Astrocyte (in vitro differentiated cells and primary cell): ENCODE results near the gene STK4. TPM values are rescaled to one million over a fixed set of nuclear protein-coding genes. Genes with fewer than 3 reads are reported as not detected.

Source experiments
- DNase-seq: peaks from one replicate; pipeline ENCODE4 v3.0.0-alpha.2; 2010; ENCODE audit warnings: low read depth
- FAIRE-seq: peaks from 2 replicates; lab custom pipeline; 2011; peaks lifted over from hg19 to GRCh38; lab: Jason Lieb, UNC
- H2AFZ ChIP-seq: 2 replicates; pipeline ENCODE4 v1.6.0; 2012; ENCODE audit warnings: low read depth, low read length, inconsistent platforms
- H3K27ac ChIP-seq: 2 replicates; pipeline ENCODE4 v1.5.1; 2011; ENCODE audit warnings: low read depth, low read length, inconsistent platforms
- H3K27me3 ChIP-seq: 2 replicates; pipeline ENCODE4 v1.6.0; 2011; ENCODE audit warnings: low read length, inconsistent platforms; ENCODE audit not compliant: insufficient read depth
- H3K36me3 ChIP-seq: 2 replicates; pipeline ENCODE4 v1.5.1; 2011; ENCODE audit warnings: low read length, inconsistent platforms; ENCODE audit not compliant: insufficient read depth
- H3K4me1 ChIP-seq: 2 replicates; pipeline ENCODE4 v1.5.1; 2011; ENCODE audit warnings: low read length, inconsistent platforms; ENCODE audit not compliant: insufficient read depth
- H3K4me2 ChIP-seq: 2 replicates; pipeline ENCODE4 v1.6.0; 2012; ENCODE audit warnings: low read length, inconsistent platforms
- H3K4me3 ChIP-seq: 2 replicates; pipeline ENCODE4 v1.5.1; 2011; ENCODE audit warnings: low read depth, mild to moderate bottlenecking, low read length, inconsistent platforms; ENCODE audit not compliant: insufficient read depth
- H3K79me2 ChIP-seq: 2 replicates; pipeline ENCODE4 v1.6.0; 2012; ENCODE audit warnings: mild to moderate bottlenecking, low read length, inconsistent platforms; ENCODE audit not compliant: insufficient read depth
- H3K9ac ChIP-seq: 2 replicates; pipeline ENCODE4 v1.6.0; 2012; ENCODE audit warnings: mild to moderate bottlenecking, low read length, inconsistent platforms
- H3K9me3 ChIP-seq: 2 replicates; pipeline ENCODE4 v1.5.1; 2012; ENCODE audit warnings: low read depth, mild to moderate bottlenecking, low read length, inconsistent platforms; ENCODE audit not compliant: insufficient read depth
- H4K20me1 ChIP-seq: 2 replicates; pipeline ENCODE4 v1.6.0; 2012; ENCODE audit warnings: low read length, inconsistent platforms; ENCODE audit not compliant: insufficient read depth
- H3K27ac Mint-ChIP-seq: one replicate; pipeline ENCODE4 v1.8.0; 2021; ENCODE audit warnings: mild to moderate bottlenecking, mixed read lengths; ENCODE audit not compliant: unreplicated experiment
- H3K27me3 Mint-ChIP-seq: one replicate; pipeline ENCODE4 v1.8.0; 2021; ENCODE audit warnings: low read depth, mixed read lengths; ENCODE audit not compliant: unreplicated experiment
- H3K36me3 Mint-ChIP-seq: one replicate; pipeline ENCODE4 v1.8.0; 2021; ENCODE audit warnings: low read depth, mixed read lengths; ENCODE audit not compliant: unreplicated experiment
- H3K4me1 Mint-ChIP-seq: one replicate; pipeline ENCODE4 v1.8.0; 2021; ENCODE audit warnings: low read depth, mixed read lengths; ENCODE audit not compliant: unreplicated experiment
- H3K4me3 Mint-ChIP-seq: one replicate; pipeline ENCODE4 v1.8.0; 2021; ENCODE audit warnings: mild to moderate bottlenecking, moderate library complexity, mixed read lengths; ENCODE audit not compliant: unreplicated experiment
- H3K9me3 Mint-ChIP-seq: one replicate; pipeline ENCODE4 v1.8.0; 2021; ENCODE audit warnings: mild to moderate bottlenecking, mixed read lengths; ENCODE audit not compliant: unreplicated experiment
- CTCF ChIP-seq: IDR thresholded peaks from 2 replicates; pipeline ENCODE4 v1.5.1; 2011; ENCODE audit warnings: low read depth, mild to moderate bottlenecking, inconsistent platforms, low read length, moderate library complexity; ENCODE audit not compliant: insufficient read depth
- EZH2 ChIP-seq: IDR thresholded peaks from 2 replicates; pipeline ENCODE4 v1.6.1; 2012; ENCODE audit warnings: mild to moderate bottlenecking, low read length, inconsistent platforms; ENCODE audit not compliant: insufficient read depth
- total RNA-seq: library from RNA; stranded (reverse); gene quantifications from 2 replicates; pipeline ENCODE4 v1.2.1, GENCODE V29; 2021

STK4 gene
- total RNA-seq, 1 donor from 2014 or later = 41.4 TPM

DNA sequence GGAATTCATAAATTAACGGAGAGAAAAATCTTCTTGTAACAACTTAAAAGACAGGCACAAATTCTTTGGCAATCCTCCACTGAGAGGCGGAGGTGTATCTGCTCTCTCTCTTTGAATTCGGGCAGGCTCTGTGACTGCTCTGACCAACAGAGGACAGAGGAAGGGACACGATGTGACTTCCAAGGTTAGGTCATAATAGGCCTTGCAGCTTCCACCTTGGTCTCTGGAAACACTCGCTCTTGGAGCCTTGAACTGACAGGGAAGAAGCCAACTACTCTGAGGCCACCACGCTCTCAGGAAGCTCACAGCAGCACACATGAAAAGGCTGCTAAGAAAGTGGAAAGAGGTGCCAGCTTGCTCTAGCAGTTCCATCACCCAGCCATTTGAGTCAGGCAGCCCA, 21.1 kb upstream of the STK4 start:
- no peaks in the 10 kb centered on the region for H3K9me3 ChIP-seq
- Mint-ChIP-seq H3K36me3 (peaks cover 13% of the 10 kb centered on the region), H3K9me3 (no peaks in the 10 kb centered on the region), H3K27ac (no peak overlapping the region), H3K4me3 (no peak overlapping the region), H3K4me1 (no peaks in the 10 kb centered on the region), H3K27me3 (no peaks in the 10 kb centered on the region)
- H3K27me3 ChIP-seq = no peaks in the 10 kb centered on the region
- H3K27ac ChIP-seq = no peak overlapping the region
- H3K79me2 ChIP-seq = peaks cover 3% of the 10 kb centered on the region
- peaks cover 60% of the 10 kb centered on the region for H3K36me3 ChIP-seq
- no peak overlapping the region for H3K9ac ChIP-seq
- DNase-seq (no peak), FAIRE-seq (no peak)
- no peak overlapping the region for H3K4me2 ChIP-seq
- H2AFZ ChIP-seq = no peak overlapping the region
- H4K20me1 ChIP-seq = peaks cover 55% of the 10 kb centered on the region
- TF ChIP-seq EZH2 = no peak
- TF ChIP-seq CTCF = no peak
- no peaks in the 10 kb centered on the region for H3K4me1 ChIP-seq
- H3K4me3 ChIP-seq = no peak overlapping the region

DNA sequence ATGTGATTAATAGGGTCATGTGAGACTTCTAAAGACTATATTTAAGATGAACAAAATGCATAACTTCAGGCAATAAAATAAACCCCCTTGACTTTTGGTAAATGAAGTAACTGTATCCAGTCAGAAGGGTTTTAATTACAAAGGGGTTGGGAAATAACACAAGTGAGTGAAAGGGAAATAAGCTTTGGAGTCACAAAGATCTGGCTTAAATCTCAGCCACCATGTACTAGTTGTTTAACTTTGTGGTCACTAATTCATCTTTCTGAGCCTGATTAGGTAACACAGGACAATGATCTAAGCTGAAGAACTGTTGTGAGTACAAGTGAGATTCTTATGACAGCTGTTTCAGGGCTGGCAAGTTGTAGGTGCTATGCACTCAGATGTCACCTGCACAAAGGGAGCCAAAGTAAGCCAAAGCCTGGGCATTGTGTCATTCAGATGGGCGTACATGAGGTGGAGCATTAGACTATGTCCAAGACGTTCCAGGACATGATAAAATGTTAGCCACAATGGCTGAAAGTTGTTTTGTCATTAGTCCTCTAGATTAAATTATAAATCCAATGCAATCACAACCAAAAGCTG, 19.9 kb upstream of the STK4 start:
- DNase-seq (no peak), FAIRE-seq (no peak)
- H4K20me1 ChIP-seq = peaks cover 52% of the 10 kb centered on the region
- peaks cover 69% of the 10 kb centered on the region for H3K36me3 ChIP-seq
- H2AFZ ChIP-seq = no peak overlapping the region
- peaks cover 7% of the 10 kb centered on the region for H3K79me2 ChIP-seq
- H3K27ac Mint-ChIP-seq = no peak overlapping the region
- H3K4me3 ChIP-seq = no peak overlapping the region
- no peaks in the 10 kb centered on the region for H3K9me3 ChIP-seq
- no peaks in the 10 kb centered on the region for H3K9me3 Mint-ChIP-seq
- peaks cover 13% of the 10 kb centered on the region for H3K36me3 Mint-ChIP-seq
- no peak overlapping the region for H3K27ac ChIP-seq
- no peaks in the 10 kb centered on the region for H3K4me1 ChIP-seq
- H3K4me3 Mint-ChIP-seq = no peak overlapping the region
- no peaks in the 10 kb centered on the region for H3K27me3 ChIP-seq
- no peaks in the 10 kb centered on the region for H3K4me1 Mint-ChIP-seq
- H3K27me3 Mint-ChIP-seq = no peaks in the 10 kb centered on the region
- H3K4me2 ChIP-seq = no peak overlapping the region
- H3K9ac ChIP-seq = no peak overlapping the region
- TF ChIP-seq CTCF = no peak
- no peak for TF ChIP-seq EZH2

DNA sequence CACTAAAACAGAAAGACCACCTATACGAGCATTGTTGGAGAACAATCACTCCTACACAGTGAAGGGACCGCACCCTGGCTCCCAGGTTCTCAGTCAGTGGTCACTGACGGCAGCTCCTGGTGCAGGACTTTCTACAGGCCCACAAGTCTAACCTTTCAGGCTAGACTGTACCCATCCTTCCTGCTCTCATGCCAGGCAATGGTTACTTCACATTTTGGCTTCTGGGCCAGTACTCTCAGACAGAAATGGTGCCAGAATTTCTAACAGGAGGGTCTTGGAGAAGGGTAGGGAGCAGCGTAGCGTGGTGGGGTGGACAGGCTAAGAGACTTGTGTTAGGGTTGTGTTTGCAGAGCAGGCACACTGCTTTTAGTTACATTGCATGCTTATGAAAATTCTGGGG, 18.2 kb upstream of the STK4 start:
- Histone ChIP-seq H4K20me1 (peaks cover 47% of the 10 kb centered on the region), H3K79me2 (peaks cover 11% of the 10 kb centered on the region), H3K9me3 (no peaks in the 10 kb centered on the region), H3K9ac (no peak overlapping the region), H2AFZ (no peak overlapping the region), H3K4me1 (no peaks in the 10 kb centered on the region), H3K4me2 (no peak overlapping the region), H3K4me3 (no peak overlapping the region), H3K27me3 (no peaks in the 10 kb centered on the region), H3K36me3 (peaks cover 70% of the 10 kb centered on the region), H3K27ac (no peak overlapping the region)
- Mint-ChIP-seq H3K4me1 (no peaks in the 10 kb centered on the region), H3K27me3 (no peaks in the 10 kb centered on the region), H3K27ac (no peak overlapping the region), H3K9me3 (no peaks in the 10 kb centered on the region), H3K36me3 (peaks cover 22% of the 10 kb centered on the region), H3K4me3 (no peak overlapping the region)
- no peak for DNase-seq
- FAIRE-seq = no peak
- no peak for TF ChIP-seq CTCF
- TF ChIP-seq EZH2 = no peak
